HG02763 (cell line): Measurements from ENCODE around the gene MYL1.

Source experiments
- ATAC-seq: cut with Tn5 transposase; IDR thresholded peaks from one replicate; pipeline ENCODE4 v1.9.1; 2021; ENCODE audit warnings: mild to moderate bottlenecking, moderate library complexity; ENCODE audit not compliant: unreplicated experiment

The MYL1 gene

GRCh38 chr2:210315015-210315788 lies at the start of gene MYL1:
Gene MYL1 (minus strand): TSS chr2:210315174. CDS start chr2:210315042, 132 bp downstream.
- no peak for ATAC-seq

- ATAC-seq, result no peak
These were observed 48.9 kb upstream of the MYL1 start for GRCh38 chr2:210363876-210364275.

GRCh38 chr2:210363261-210363660 lies 48.3 kb upstream of the MYL1 start:
- no peak for ATAC-seq

- ATAC-seq, result no peak
These were observed 45.4 kb upstream of the MYL1 start for GRCh38 chr2:210360412-210360811.

- ATAC-seq, result no peak
These were observed 42.0 kb upstream of the MYL1 start for GRCh38 chr2:210356944-210357343.

- no peak for ATAC-seq
These were observed 22.2 kb upstream of the MYL1 start for GRCh38 chr2:210337159-210337558.

GRCh38 chr2:210324906-210325305 lies 9.9 kb upstream of the MYL1 start:
- ATAC-seq, result no peak

GRCh38 chr2:210324458-210324857 lies 9.5 kb upstream of the MYL1 start:
- no peak for ATAC-seq

- no peak for ATAC-seq
These were observed 8.0 kb upstream of the MYL1 start for GRCh38 chr2:210323003-210323402.

- no peak for ATAC-seq
These were observed 3.9 kb upstream of the MYL1 start for GRCh38 chr2:210318891-210319290.

- no peak for ATAC-seq
These were observed 3.5 kb upstream of the MYL1 start for GRCh38 chr2:210318486-210318885.

GRCh38 chr2:210310550-210310949 lies 4.4 kb downstream of the MYL1 start:
- ATAC-seq, result no peak

GRCh38 chr2:210309548-210310233 lies 5.3 kb downstream of the MYL1 start:
- no peak for ATAC-seq

GRCh38 chr2:210303498-210303897 lies 11.5 kb downstream of the MYL1 start:
- no peak for ATAC-seq

- ATAC-seq, result no peak
These were observed 12.6 kb downstream of the MYL1 start for GRCh38 chr2:210302326-210302725.

- ATAC-seq, result no peak
These were observed 15.1 kb downstream of the MYL1 start for GRCh38 chr2:210299866-210300373.

- no peak for ATAC-seq
These were observed 26.6 kb downstream of the MYL1 start for GRCh38 chr2:210288408-210288807.

- ATAC-seq, result no peak
These were observed 27.7 kb downstream of the MYL1 start for GRCh38 chr2:210287301-210287700.

GRCh38 chr2:210286123-210286680 lies 28.8 kb downstream of the MYL1 start:
- no peak for ATAC-seq

- no peak for ATAC-seq
These were observed 37.8 kb downstream of the MYL1 start for GRCh38 chr2:210277133-210277532.

GRCh38 chr2:210271300-210271699 lies 43.7 kb downstream of the MYL1 start:
- no peak for ATAC-seq

GRCh38 chr2:210269148-210269547 lies 45.8 kb downstream of the MYL1 start:
- no peak for ATAC-seq
